Endothelial cell of umbilical vein (primary cell): ENCODE data around the gene SIRT4. TPM values are rescaled to one million over a fixed set of nuclear protein-coding genes. Genes with fewer than 3 reads are reported as not detected.

Experiments
- BruUV-seq: library from RNA; stranded (reverse); fragments of 400-500 nt; replicated peaks from 2 replicates; lab custom pipeline; 2021; lab: Mats Ljungman, UMichigan
- CTCF ChIA-PET: fragments of 300-600, 350-600 bp; sonication (Branson Sonifier 250); formaldehyde crosslinking; loops from one replicate; lab custom pipeline; 2021; ENCODE audit warnings: antibody characterized with exemption, inconsistent platforms; lab: Charles Lee
- POLR2A ChIA-PET: fragments of 300-600, 350-600 bp; sonication (Branson Sonifier 250); formaldehyde crosslinking; loops from one replicate; lab custom pipeline; 2021; ENCODE audit warnings: antibody characterized with exemption, inconsistent platforms; lab: Charles Lee
- DNase-seq: peaks from one replicate; pipeline ENCODE4 v3.0.0-alpha.2; 2011; ENCODE audit warnings: low read depth, low spot score
- FAIRE-seq: peaks from 2 replicates; lab custom pipeline; 2011; peaks lifted over from hg19 to GRCh38; lab: Jason Lieb, UNC
- H2AFZ ChIP-seq: 2 replicates; pipeline ENCODE4 v1.6.0; 2012; ENCODE audit warnings: low read depth, low read length, control low read depth, inconsistent platforms
- H3K27ac ChIP-seq: 2 replicates; pipeline ENCODE4 v1.5.1; 2011; ENCODE audit warnings: low read depth, mild to moderate bottlenecking, control low read depth, low read length, moderate library complexity; ENCODE audit not compliant: insufficient read depth
- H3K27me3 ChIP-seq, 2 experiments: 2 replicates each; pipeline versions ENCODE4 v1.6.0 to v1.6.1; 2011; ENCODE audit warnings: low read length in 2 of 2, mixed read lengths in 1 of 2; ENCODE audit not compliant: control insufficient read depth in 2 of 2, insufficient read depth in 2 of 2
- H3K36me3 ChIP-seq, 2 experiments: 2 replicates in 1 of 2; 3 replicates in 1 of 2; pipeline ENCODE4 v1.5.1; 2011; ENCODE audit warnings: low read length in 2 of 2, mild to moderate bottlenecking in 1 of 2, moderate library complexity in 1 of 2; ENCODE audit not compliant: control insufficient read depth in 2 of 2, insufficient read depth in 2 of 2; ENCODE audit errors: extremely low read depth in 1 of 2
- H3K4me1 ChIP-seq: 3 replicates; pipeline ENCODE4 v1.5.1; 2011; ENCODE audit warnings: mild to moderate bottlenecking, low read length; ENCODE audit not compliant: control insufficient read depth, insufficient read depth; ENCODE audit errors: extremely low read depth
- H3K4me2 ChIP-seq: 2 replicates; pipeline ENCODE4 v1.6.1; 2011; ENCODE audit warnings: low read length, control low read depth, mixed read lengths; ENCODE audit not compliant: insufficient read depth
- H3K4me3 ChIP-seq, 3 experiments: fragments of 200-600 bp in 1 of 3; sonication (generic), shearing (Covaris generic) in 1 of 3; replicated peaks in 1 of 3; 2 replicates each; pipeline ENCODE4 v1.5.1; 2011 to 2016; ENCODE audit warnings: control low read depth in 3 of 3, low read length in 3 of 3, mild to moderate bottlenecking in 2 of 3, inconsistent platforms in 1 of 3, low read depth in 1 of 3, moderate library complexity in 1 of 3; ENCODE audit not compliant: insufficient read depth in 1 of 3
- H3K79me2 ChIP-seq: 2 replicates; pipeline ENCODE4 v1.6.0; 2012; ENCODE audit warnings: low read length, inconsistent platforms; ENCODE audit not compliant: control insufficient read depth, insufficient read depth
- H3K9ac ChIP-seq: replicated peaks from 2 replicates; pipeline ENCODE3; 2011; ENCODE audit warnings: low read length, control low read depth; ENCODE audit not compliant: insufficient read depth; ENCODE audit errors: extremely low read depth
- H3K9me1 ChIP-seq: replicated peaks from 3 replicates; pipeline ENCODE4 v1.6.0; 2011; ENCODE audit warnings: mild to moderate bottlenecking, low read length; ENCODE audit not compliant: control insufficient read depth, insufficient read depth; ENCODE audit errors: extremely low read depth
- H3K9me3 ChIP-seq: replicated peaks from 2 replicates; pipeline ENCODE4 v1.5.1; 2012; ENCODE audit warnings: low read length, inconsistent platforms; ENCODE audit not compliant: control insufficient read depth, insufficient read depth
- H4K20me1 ChIP-seq: replicated peaks from 2 replicates; pipeline ENCODE3; 2011; ENCODE audit warnings: mild to moderate bottlenecking, low read length; ENCODE audit not compliant: control insufficient read depth, insufficient read depth; ENCODE audit errors: extremely low read depth
- CTCF ChIP-seq, 2 donors: IDR thresholded peaks; 1 replicate in 1 of 2; 2 replicates in 1 of 2; pipeline ENCODE4 v1.5.1; 2011; ENCODE audit warnings: low read length in 2 of 2, mild to moderate bottlenecking in 2 of 2, moderate library complexity in 2 of 2, control low read depth in 1 of 2, inconsistent platforms in 1 of 2, low read depth in 1 of 2; ENCODE audit not compliant: insufficient read depth in 1 of 2; ENCODE audit errors: extremely low read depth in 1 of 2
- EZH2 ChIP-seq: IDR thresholded peaks from 2 replicates; pipeline ENCODE4 v1.6.1; 2012; ENCODE audit warnings: borderline replicate concordance, low read depth, mild to moderate bottlenecking, moderate library complexity, low read length, inconsistent platforms; ENCODE audit not compliant: severe bottlenecking
- FOS ChIP-seq: IDR thresholded peaks from 2 replicates; pipeline ENCODE4 v1.6.1; 2011; ENCODE audit warnings: mild to moderate bottlenecking, low read length, moderate library complexity, borderline replicate concordance; ENCODE audit not compliant: insufficient read depth
- GATA2 ChIP-seq: IDR thresholded peaks from 2 replicates; pipeline ENCODE4 v1.7.0; 2011; ENCODE audit warnings: low read depth, mild to moderate bottlenecking, moderate library complexity, mixed read lengths, low read length; ENCODE audit not compliant: insufficient read length, insufficient read depth
- JUN ChIP-seq: IDR thresholded peaks from 2 replicates; pipeline ENCODE4 v1.6.1; 2011; ENCODE audit warnings: borderline replicate concordance, low read depth; ENCODE audit not compliant: insufficient read length, insufficient read depth
- MAX ChIP-seq: IDR thresholded peaks from 2 replicates; pipeline ENCODE4 v1.6.1; 2011; ENCODE audit not compliant: insufficient read depth, insufficient read length
- MYC ChIP-seq: IDR thresholded peaks from one replicate; pipeline ENCODE4 v1.6.1; 2011; ENCODE audit warnings: mild to moderate bottlenecking, low read depth, low read length
- POLR2A ChIP-seq: IDR thresholded peaks from 2 replicates; pipeline ENCODE4 v1.6.1; 2012; ENCODE audit warnings: low read depth, mild to moderate bottlenecking, control low read depth, low read length
- POLR2AphosphoS5 ChIP-seq: IDR thresholded peaks from 2 replicates; pipeline ENCODE4 v1.6.1; 2012; ENCODE audit warnings: low read depth, mild to moderate bottlenecking, control low read depth, low read length, moderate library complexity; ENCODE audit not compliant: insufficient read depth
- dilution Hi-C: fragments of 300-500 bp; cut with MboI; formaldehyde crosslinking; loops from one replicate; pipeline ENCODE4 v1.15.0; 2019; ENCODE audit warnings: low sequenced_read_pairs; ENCODE audit not compliant: extremely low pct_ligation_motif_present
- intact Hi-C: fragments of 100-400 bp; cut with micrococcal nuclease; formaldehyde crosslinking; loops from one replicate; pipeline ENCODE4 v1.10.0; 2022
- polyA plus RNA-seq, 4 experiments: library from polyadenylated mRNA; depleted of rRNA in 3 of 4; stranded (reverse) in 3 of 4; unstranded in 1 of 4; fragments of >200 nt; gene quantifications; 2 replicates each; pipeline versions ENCODE4 v1.2.1 to v1.2.3, GENCODE V29; 2011 to 2012; ENCODE audit warnings: missing spikeins in 1 of 4
- total RNA-seq: library from RNA; stranded (reverse); gene quantifications from 2 replicates; pipeline ENCODE4 v1.2.3, GENCODE V29; 2021

Gene SIRT4
- total and polyA plus RNA-seq, 2 donors (not counting 3 experiments of a cell fraction or from before 2014, with no cell fraction given): 0.79 to 1.2 TPM

- Histone ChIP-seq H3K79me2 (no peaks in the 10 kb centered on the region), H2AFZ (no peak overlapping the region), H3K4me3 (no peak overlapping the region), H3K4me1 (no peaks in the 10 kb centered on the region), H3K9ac (no peak overlapping the region), H3K9me3 (no peaks in the 10 kb centered on the region), H3K4me2 (no peak overlapping the region), H3K27me3 (no peaks in the 10 kb centered on the region), H3K27ac (no peak overlapping the region), H4K20me1 (no peaks in the 10 kb centered on the region), H3K36me3 (no peaks in the 10 kb centered on the region), H3K9me1 (no peaks in the 10 kb centered on the region)
- intact Hi-C loops (no loop called here), dilution Hi-C loops (no loop called here)
- DNase-seq: no peak
- no peak for TF ChIP-seq POLR2A
- no peak for TF ChIP-seq EZH2
- no peak for TF ChIP-seq CTCF (IDR thresholded peaks at IDR 0.05; ENCODE audit: extremely low read depth in 1 of 2, insufficient read depth in 1 of 2, low read depth in 1 of 2, low read length in 2 of 2)
- no peak for TF ChIP-seq MYC
- TF ChIP-seq POLR2AphosphoS5: no peak
- TF ChIP-seq JUN: no peak
- no peak for TF ChIP-seq FOS
- no peak for TF ChIP-seq MAX
- no peak for TF ChIP-seq GATA2
- ChIA-PET POLR2A (interaction anchor here (0.7 to 1.0 kb wide), 2 partner anchors 9 to 71 kb away, joined by 5 to 11 read pairs; partner anchors contain the start of genes RNU4-1 and RNU4-2), CTCF (interaction anchor here (1.4 to 1.8 kb wide), 3 partner anchors 13 to 55 kb away, joined by 4 to 6 read pairs (median 5); partner anchors contain the start of gene SIRT4)
- no TSS peak for BruUV-seq
- no peak for FAIRE-seq
Measured at GRCh38 chr12:120283318-120283717, 18.8 kb upstream of the SIRT4 start.
